Measurements from ENCODE around the gene FYB1. TPM values are rescaled to one million over a fixed set of nuclear protein-coding genes. Genes with fewer than 3 reads are reported as not detected.

Gene FYB1
- total and polyA plus RNA-seq, 2 of the 4 experiments (the other 2 are of a cell fraction), result not detected

DNA sequence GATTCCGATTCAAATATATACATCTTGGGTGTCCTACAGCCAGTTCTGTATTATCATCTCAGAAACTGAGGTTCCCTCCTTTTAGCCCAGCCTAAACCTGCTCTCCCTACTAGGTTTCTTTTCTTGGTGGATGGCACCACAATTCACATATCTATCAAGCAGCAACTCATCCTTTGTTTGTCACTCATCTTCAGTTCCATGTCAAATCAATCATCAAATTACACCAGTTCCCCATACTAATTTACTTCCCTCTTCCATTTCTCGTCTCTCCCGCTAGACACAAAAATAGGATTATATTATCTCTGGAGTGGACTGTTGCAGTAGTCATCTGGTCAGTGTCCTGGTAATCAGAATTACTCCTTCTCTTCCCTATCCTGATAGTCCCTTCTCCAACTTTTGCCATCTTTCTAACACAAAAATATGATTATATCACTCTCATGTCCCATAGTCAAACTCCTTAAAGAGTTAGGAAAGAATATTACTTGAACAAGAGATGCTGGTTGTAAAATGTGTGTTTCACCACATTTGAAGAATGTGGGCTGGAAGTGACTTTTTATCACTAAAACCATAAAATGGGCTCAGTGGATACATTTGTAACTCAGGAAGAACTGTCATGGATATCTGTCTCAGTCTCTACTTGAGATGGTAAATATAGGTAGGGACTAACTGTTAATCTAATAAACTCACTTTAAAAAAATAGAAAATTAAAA lies 76.1 kb downstream of the FYB1 start:
- TF ChIP-seq MXI1 (IDR thresholded peaks at IDR 0.05; ENCODE audit: borderline replicate concordance, low read depth, low read length) (no peak), BHLHE40 (IDR thresholded peaks at IDR 0.05; ENCODE audit: low read depth, low read length) (no peak)
- dilution Hi-C loops (cut with HindIII; ENCODE audit: low sequenced_read_pairs, unreplicated experiment) (no loop called here), in situ Hi-C loops (cut with MboI; ENCODE audit: low sequenced_read_pairs) (loop anchor here (10.0 kb wide), 1 partner anchor 141 kb away; no protein-coding TSS in a partner anchor), intact Hi-C loops (cut with micrococcal nuclease) (no loop called here)
- ChIA-PET POLR2A (ENCODE audit: unreplicated experiment) (no interaction called here), CTCF (interaction anchor here (0.6 to 0.8 kb wide), 2 partner anchors 63 to 163 kb away, joined by 3 to 5 read pairs; no protein-coding TSS in a partner anchor)
- no peak for ATAC-seq (ENCODE audit: low read depth)
- Histone ChIP-seq H4K20me1 (ENCODE audit: insufficient read depth, low read length) (no peaks in the 10 kb centered on the region), H3K23ac (ENCODE audit: low read depth, low read length) (no peak overlapping the region), H3K9ac (ENCODE audit: low read depth, low read length) (no peak overlapping the region), H3K14ac (replicated peaks; ENCODE audit: low read depth, low read length) (no peak overlapping the region), H2BK120ac (ENCODE audit: low read depth, low read length) (no peak overlapping the region; the same call in 1 of the 2 replicates), H2AFZ (replicated peaks; ENCODE audit: low read length, poor library complexity) (no peak overlapping the region), H2BK5ac (ENCODE audit: low read depth, low read length, poor library complexity, severe bottlenecking) (no peak overlapping the region), H3K4ac (ENCODE audit: low read depth, low read length) (no peak overlapping the region), H3K36me3 (ENCODE audit: control insufficient read depth, insufficient read depth, low read length) (no peaks in the 10 kb centered on the region), H3K9me1 (ENCODE audit: insufficient read depth, low read length) (no peaks in the 10 kb centered on the region), H3K18ac (ENCODE audit: low read depth, low read length) (no peak overlapping the region), H2BK15ac (ENCODE audit: low read depth, low read length) (no peak overlapping the region), H3K27ac (ENCODE audit: insufficient read depth, low read length) (no peak overlapping the region), H2BK20ac (ENCODE audit: low read depth, low read length) (no peak overlapping the region), H2AK9ac (replicated peaks; ENCODE audit: low read depth, low read length, poor library complexity) (no peak overlapping the region), H3K4me3 (ENCODE audit: insufficient read depth, low read depth, low read length) (no peak overlapping the region), H2AK5ac (ENCODE audit: low read depth, low read length) (no peak overlapping the region), H4K5ac (ENCODE audit: low read depth, low read length) (no peak overlapping the region), H4K8ac (ENCODE audit: low read depth in 2 of 2, low read length in 2 of 2) (no peak overlapping the region), H3K56ac (ENCODE audit: extremely low read depth, insufficient read depth, low read length) (no peak overlapping the region), H3K27me3 (ENCODE audit: control insufficient read depth, insufficient read depth, low read length) (no peaks in the 10 kb centered on the region), H3K9me3 (ENCODE audit: control insufficient read depth, insufficient read depth, low read length) (no peaks in the 10 kb centered on the region), H4K91ac (ENCODE audit: insufficient read depth, low read depth, low read length) (no peak overlapping the region), H3K4me1 (ENCODE audit: control insufficient read depth, insufficient read depth, low read length) (peaks cover 2% of the 10 kb centered on the region; the same call in 1 of the 2 replicates), H3K79me1 (ENCODE audit: low read depth in 1 of 2, low read length in 2 of 2) (no peaks in the 10 kb centered on the region), H3K4me2 (ENCODE audit: low read depth, low read length) (no peak overlapping the region)
- no peak for DNase-seq
- WGBS, 2 experiments (ENCODE audit: extremely low coverage in 2 of 2, insufficient read length in 1 of 2), result 89 to 100% methylated on average over 1 to 2 of the region's 3 CpGs
- no TSS peak for BruUV-seq (replicated peaks)
